ENCODE results near the gene PRR19. TPM values are rescaled to one million over a fixed set of nuclear protein-coding genes. Genes with fewer than 3 reads are reported as not detected.

Gene PRR19
- total and polyA plus RNA-seq, 10 of the 15 experiments (the other 5 are each of a cell fraction or from before 2014, with no cell fraction given), result 0.09 to 1.7 (median 0.73) TPM; not detected in 1

GRCh38 chr19:42268704-42269477 is 33.0 kb upstream of the PRR19 start, which contains the start of gene CIC (continued):
- peak; percentile 94 for TF ChIP-seq ZBTB40 (IDR thresholded peaks at IDR 0.05; ENCODE audit: borderline replicate concordance)
- TF ChIP-seq IRF3 (IDR thresholded peaks at IDR 0.05), result peak; percentile 99
- no peak for TF ChIP-seq SUPT20H (IDR thresholded peaks at IDR 0.05; ENCODE audit: borderline replicate concordance, control insufficient read depth, low read depth, low read length)
- TF ChIP-seq TARDBP (IDR thresholded peaks at IDR 0.05; ENCODE audit: borderline replicate concordance), result peak; percentile 80
- peak; percentile 40; the same call in 1 of the 2 replicates for TF ChIP-seq BRCA1 (IDR thresholded peaks at IDR 0.05; ENCODE audit: low read depth, low read length)
- TF ChIP-seq PBX3 (IDR thresholded peaks at IDR 0.05; ENCODE audit: insufficient replicate concordance, low read depth, low read length), result peak; percentile 96
- no peak for TF ChIP-seq SMARCA5 (IDR thresholded peaks at IDR 0.05)
- TF ChIP-seq ZBTB11 (CRISPR knock-in tag; IDR thresholded peaks at IDR 0.05), result no peak
- TF ChIP-seq YY1 (IDR thresholded peaks at IDR 0.05; ENCODE audit: low read depth, low read length), result peak; percentile 92
- TF ChIP-seq JUNB (IDR thresholded peaks at IDR 0.05), result no peak
- TF ChIP-seq MLLT1 (IDR thresholded peaks at IDR 0.05), result no peak
- no peak for TF ChIP-seq PAX8 (IDR thresholded peaks at IDR 0.05)
- TF ChIP-seq IRF4 (IDR thresholded peaks at IDR 0.05; ENCODE audit: low read depth, low read length), result no peak
- TF ChIP-seq PKNOX1 (IDR thresholded peaks at IDR 0.05), result peak; percentile 100
- TF ChIP-seq PML (IDR thresholded peaks at IDR 0.05; ENCODE audit: low read length), result no peak
- TF ChIP-seq RELA (IDR thresholded peaks at IDR 0.05; ENCODE audit: borderline replicate concordance, partially characterized antibody), result peak; percentile 34

Data from GM12878 (cell line).